Glutamatergic neuron (in vitro differentiated cells): ENCODE data around the gene GRAMD1B. TPM values are rescaled to one million over a fixed set of nuclear protein-coding genes. Genes with fewer than 3 reads are reported as not detected.
"Not testable (repeated sequence)": the region's sequence is repeated elsewhere in the genome, so short reads cannot be mapped to it uniquely, and the experiment has no call there.

Source experiments
- DNase-seq: peaks from one replicate; pipeline ENCODE4 v3.0.0; 2022
- H3K27ac Mint-ChIP-seq: one replicate; pipeline ENCODE4 v1.8.0; 2020; ENCODE audit warnings: mild to moderate bottlenecking, mixed read lengths, inconsistent platforms; ENCODE audit not compliant: unreplicated experiment
- H3K27me3 Mint-ChIP-seq: one replicate; pipeline ENCODE4 v1.8.0; 2020; ENCODE audit warnings: mild to moderate bottlenecking, moderate library complexity, mixed read lengths, inconsistent platforms; ENCODE audit not compliant: unreplicated experiment
- H3K36me3 Mint-ChIP-seq: one replicate; pipeline ENCODE4 v1.8.0; 2020; ENCODE audit warnings: mild to moderate bottlenecking, mixed read lengths, inconsistent platforms; ENCODE audit not compliant: unreplicated experiment
- H3K4me1 Mint-ChIP-seq: one replicate; pipeline ENCODE4 v1.8.0; 2020; ENCODE audit warnings: mild to moderate bottlenecking, low read depth, mixed read lengths, inconsistent platforms; ENCODE audit not compliant: unreplicated experiment
- H3K4me3 Mint-ChIP-seq: one replicate; pipeline ENCODE4 v1.8.0; 2020; ENCODE audit warnings: mild to moderate bottlenecking, mixed read lengths, inconsistent platforms; ENCODE audit not compliant: unreplicated experiment
- H3K9me3 Mint-ChIP-seq: one replicate; pipeline ENCODE4 v1.8.0; 2020; ENCODE audit warnings: mild to moderate bottlenecking, moderate library complexity, mixed read lengths, inconsistent platforms; ENCODE audit not compliant: unreplicated experiment
- total RNA-seq: library from RNA; stranded (reverse); fragmentation: NEBNext Ultra II Directional; extraction: Animal tissue kit (Norgen Biotek cat#: 25700); gene quantifications from one replicate; pipeline ENCODE4 v1.2.1, GENCODE V29; 2021; ENCODE audit not compliant: unreplicated experiment
- TF ChIP-seq, protein P1 (sequence below): fragments of 200-600 bp; sonication (generic); IDR thresholded peaks from one replicate; pipeline ENCODE4 v1.5.0; 2021; ENCODE audit not compliant: partially characterized antibody, unreplicated experiment

Gene GRAMD1B
- total RNA-seq, 1 donor from 2014 or later, result 12.2 TPM

- H3K4me3 Mint-ChIP-seq, result no peak overlapping the region
- no peaks in the 10 kb centered on the region for H3K27me3 Mint-ChIP-seq
- H3K9me3 Mint-ChIP-seq, result no peaks in the 10 kb centered on the region
- H3K36me3 Mint-ChIP-seq, result no peaks in the 10 kb centered on the region
- TF ChIP-seq, protein P1, sequence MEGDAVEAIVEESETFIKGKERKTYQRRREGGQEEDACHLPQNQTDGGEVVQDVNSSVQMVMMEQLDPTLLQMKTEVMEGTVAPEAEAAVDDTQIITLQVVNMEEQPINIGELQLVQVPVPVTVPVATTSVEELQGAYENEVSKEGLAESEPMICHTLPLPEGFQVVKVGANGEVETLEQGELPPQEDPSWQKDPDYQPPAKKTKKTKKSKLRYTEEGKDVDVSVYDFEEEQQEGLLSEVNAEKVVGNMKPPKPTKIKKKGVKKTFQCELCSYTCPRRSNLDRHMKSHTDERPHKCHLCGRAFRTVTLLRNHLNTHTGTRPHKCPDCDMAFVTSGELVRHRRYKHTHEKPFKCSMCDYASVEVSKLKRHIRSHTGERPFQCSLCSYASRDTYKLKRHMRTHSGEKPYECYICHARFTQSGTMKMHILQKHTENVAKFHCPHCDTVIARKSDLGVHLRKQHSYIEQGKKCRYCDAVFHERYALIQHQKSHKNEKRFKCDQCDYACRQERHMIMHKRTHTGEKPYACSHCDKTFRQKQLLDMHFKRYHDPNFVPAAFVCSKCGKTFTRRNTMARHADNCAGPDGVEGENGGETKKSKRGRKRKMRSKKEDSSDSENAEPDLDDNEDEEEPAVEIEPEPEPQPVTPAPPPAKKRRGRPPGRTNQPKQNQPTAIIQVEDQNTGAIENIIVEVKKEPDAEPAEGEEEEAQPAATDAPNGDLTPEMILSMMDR, result no peak
- DNase-seq, result no peak
- H3K27ac Mint-ChIP-seq, result no peak overlapping the region
- H3K4me1 Mint-ChIP-seq, result peaks cover 8% of the 10 kb centered on the region
These were observed 22.7 kb downstream of the GRAMD1B start for GRCh38 chr11:123452794-123453193.

GRCh38 chr11:123454060-123454651 is 24.1 kb downstream of the GRAMD1B start:
- TF ChIP-seq, protein P1, result no peak
- no peaks in the 10 kb centered on the region for H3K27me3 Mint-ChIP-seq
- no peaks in the 10 kb centered on the region for H3K9me3 Mint-ChIP-seq
- no peak overlapping the region for H3K4me3 Mint-ChIP-seq
- DNase-seq, result no peak
- no peaks in the 10 kb centered on the region for H3K36me3 Mint-ChIP-seq
- peaks cover 3% of the 10 kb centered on the region for H3K4me1 Mint-ChIP-seq
- H3K27ac Mint-ChIP-seq, result no peak overlapping the region

GRCh38 chr11:123454796-123455195 is 24.7 kb downstream of the GRAMD1B start:
- no peak overlapping the region for H3K4me3 Mint-ChIP-seq
- no peak overlapping the region for H3K27ac Mint-ChIP-seq
- H3K27me3 Mint-ChIP-seq, result no peaks in the 10 kb centered on the region
- peaks cover 3% of the 10 kb centered on the region for H3K4me1 Mint-ChIP-seq
- no peaks in the 10 kb centered on the region for H3K36me3 Mint-ChIP-seq
- TF ChIP-seq, protein P1, result no peak
- no peaks in the 10 kb centered on the region for H3K9me3 Mint-ChIP-seq
- no peak for DNase-seq

GRCh38 chr11:123456448-123456847 is 26.4 kb downstream of the GRAMD1B start:
- not testable (repeated sequence) for H3K9me3 Mint-ChIP-seq, H3K4me3 Mint-ChIP-seq, H3K36me3 Mint-ChIP-seq, H3K27ac Mint-ChIP-seq, H3K27me3 Mint-ChIP-seq, DNase-seq, H3K4me1 Mint-ChIP-seq

GRCh38 chr11:123457187-123457770 is 27.2 kb downstream of the GRAMD1B start:
- no peaks in the 10 kb centered on the region for H3K27me3 Mint-ChIP-seq
- H3K27ac Mint-ChIP-seq, result no peak overlapping the region
- no peak for DNase-seq
- no peak overlapping the region for H3K4me3 Mint-ChIP-seq
- H3K36me3 Mint-ChIP-seq, result no peaks in the 10 kb centered on the region
- TF ChIP-seq, protein P1, result no peak
- H3K9me3 Mint-ChIP-seq, result no peaks in the 10 kb centered on the region
- no peaks in the 10 kb centered on the region for H3K4me1 Mint-ChIP-seq
